Measurements from ENCODE around the gene CASP1.
"Not testable (repeated sequence)": the region's sequence is repeated elsewhere in the genome, so short reads cannot be mapped to it uniquely, and the experiment has no call there.

The CASP1 gene

DNA sequence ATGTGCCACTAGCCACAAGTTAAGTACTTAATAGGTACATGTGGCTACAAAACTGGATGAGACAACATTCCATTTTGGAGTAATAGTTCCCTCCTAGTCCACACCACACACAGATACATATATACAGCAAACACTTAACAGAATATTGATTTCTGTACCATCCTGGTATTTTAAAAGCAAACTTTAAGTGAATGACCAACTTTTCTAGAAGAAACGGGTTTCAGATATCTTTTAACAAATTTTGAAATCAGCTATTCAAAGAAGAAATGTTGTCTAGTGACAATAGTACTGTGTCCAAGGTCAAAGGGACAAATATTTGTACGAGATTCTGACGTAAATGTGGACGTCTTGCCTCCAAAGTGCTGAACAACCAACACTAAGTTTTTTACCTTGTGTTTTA is 22.5 kb upstream of the CASP1 start:
- no peak for TF ChIP-seq TAF1 (IDR thresholded peaks at IDR 0.05; ENCODE audit: borderline replicate concordance, low read depth, low read length)
- no peak for TF ChIP-seq POLR2A (IDR thresholded peaks at IDR 0.05; ENCODE audit: low read depth, low read length)
- no peak for TF ChIP-seq POLR2AphosphoS5 (IDR thresholded peaks at IDR 0.05; ENCODE audit: low read depth, low read length)
- peak; percentile 54 for FAIRE-seq
- no peak for DNase-seq (ENCODE audit: insufficient read length)

DNA sequence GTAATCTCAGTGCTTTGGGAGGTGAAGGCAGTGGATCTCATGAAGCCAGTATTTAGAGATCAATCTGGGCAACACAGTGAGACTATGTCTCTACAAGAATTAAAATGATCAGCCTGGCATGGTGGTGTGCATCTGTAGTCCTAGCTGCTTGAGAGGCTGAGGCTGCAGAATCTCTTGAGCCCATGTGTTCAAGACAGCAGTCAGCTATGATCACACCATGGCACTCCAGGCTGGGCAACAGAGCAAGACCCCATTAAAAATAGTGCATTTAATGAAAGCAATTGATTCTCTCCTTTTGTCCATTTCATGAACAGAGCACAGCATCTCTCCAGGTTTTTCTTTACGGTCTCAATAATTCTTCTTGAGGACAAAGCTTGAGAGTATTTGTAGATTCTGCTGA is 21.5 kb upstream of the CASP1 start:
- no peak for FAIRE-seq
- no peak for TF ChIP-seq POLR2AphosphoS5 (IDR thresholded peaks at IDR 0.05; ENCODE audit: low read depth, low read length)
- no peak for TF ChIP-seq TAF1 (IDR thresholded peaks at IDR 0.05; ENCODE audit: borderline replicate concordance, low read depth, low read length)
- no peak for TF ChIP-seq POLR2A (IDR thresholded peaks at IDR 0.05; ENCODE audit: low read depth, low read length)

DNA sequence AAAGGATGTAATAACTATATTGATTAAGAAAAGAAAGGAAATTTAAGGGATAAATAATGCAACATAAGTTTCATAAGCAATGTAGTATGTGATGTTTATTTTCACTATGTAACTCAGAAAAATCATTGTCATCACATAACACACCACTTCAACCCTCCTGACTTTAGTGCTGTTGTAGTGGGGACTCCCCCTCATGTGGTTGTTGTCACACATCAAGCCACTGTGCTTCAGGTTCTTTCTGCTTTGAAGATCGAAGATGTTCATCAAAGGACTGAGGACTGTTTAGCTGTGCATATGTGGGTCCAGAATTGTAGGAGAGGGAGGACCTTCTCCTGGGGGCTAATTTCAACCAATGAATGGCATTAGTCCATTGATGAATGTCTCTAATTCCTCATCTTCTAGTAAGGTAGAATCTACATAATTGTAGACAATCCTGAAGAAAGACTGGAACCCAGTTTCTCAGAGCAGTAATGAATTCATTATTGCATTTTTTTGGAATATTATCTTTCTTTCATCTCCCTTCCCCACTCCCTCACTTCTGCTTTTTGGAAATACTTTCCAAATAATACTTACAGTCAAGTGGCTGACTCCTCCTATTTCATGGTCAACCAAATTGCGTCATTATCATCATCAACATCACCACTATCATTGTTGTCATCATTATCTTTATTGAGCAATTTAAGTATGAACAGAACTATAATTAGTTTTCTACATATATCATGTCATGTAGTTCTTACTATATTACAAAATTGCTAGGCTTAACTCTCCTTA is 20.0 kb upstream of the CASP1 start:
- DNase-seq (ENCODE audit: insufficient read length) = no peak
- no peak for FAIRE-seq
- TF ChIP-seq TAF1 (IDR thresholded peaks at IDR 0.05; ENCODE audit: borderline replicate concordance, low read depth, low read length) (no peak), POLR2A (IDR thresholded peaks at IDR 0.05; ENCODE audit: low read depth, low read length) (no peak), POLR2AphosphoS5 (IDR thresholded peaks at IDR 0.05; ENCODE audit: low read depth, low read length) (no peak)

More for the DNA sequence above, 21.5 kb upstream of the CASP1 start:
- no peak for DNase-seq (ENCODE audit: insufficient read length)

DNA sequence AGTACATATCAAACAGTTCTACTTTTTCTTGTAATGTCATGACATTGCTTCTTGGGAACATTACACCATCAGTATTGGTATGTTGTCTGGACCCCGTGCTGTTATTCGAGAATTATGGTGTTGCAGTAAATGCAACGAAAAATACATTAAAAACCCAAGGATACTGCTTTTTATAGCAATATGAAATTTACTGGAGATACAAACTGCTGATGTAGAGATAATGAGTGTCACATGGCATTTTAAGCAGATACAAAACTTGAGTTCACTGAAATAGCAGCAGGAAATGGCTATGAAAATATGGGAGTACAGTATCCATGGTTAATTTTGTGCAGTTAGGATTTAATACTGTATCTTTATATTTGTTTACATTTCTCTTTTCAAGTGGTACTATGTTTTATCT is 17.5 kb upstream of the CASP1 start:
- no peak for TF ChIP-seq POLR2A (IDR thresholded peaks at IDR 0.05; ENCODE audit: low read depth, low read length)
- DNase-seq (ENCODE audit: insufficient read length) (no peak), FAIRE-seq (no peak)

DNA sequence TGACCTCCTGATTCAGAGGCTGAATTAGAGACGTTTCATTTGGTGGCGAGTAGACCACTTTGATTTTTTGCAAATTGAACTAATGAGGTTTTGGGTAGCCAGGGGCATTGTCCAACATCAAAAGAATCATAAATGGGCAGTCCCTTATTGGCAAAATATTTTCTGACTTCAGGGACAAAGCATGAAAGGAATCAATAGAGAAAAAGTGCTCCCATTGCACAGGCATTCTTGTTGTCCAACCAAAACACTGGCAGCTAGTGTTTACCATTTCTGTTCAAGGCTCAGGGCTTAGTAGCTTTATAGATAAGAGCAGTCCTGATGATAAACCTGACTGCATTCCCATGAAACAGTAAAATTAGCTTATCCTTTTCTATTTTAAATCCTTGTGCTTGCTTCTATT is 16.6 kb upstream of the CASP1 start:
- FAIRE-seq (no peak), DNase-seq (ENCODE audit: insufficient read length) (no peak)
- TF ChIP-seq TAF1 (IDR thresholded peaks at IDR 0.05; ENCODE audit: borderline replicate concordance, low read depth, low read length) = no peak
- no peak for TF ChIP-seq POLR2A (IDR thresholded peaks at IDR 0.05; ENCODE audit: low read depth, low read length)
- no peak for TF ChIP-seq POLR2AphosphoS5 (IDR thresholded peaks at IDR 0.05; ENCODE audit: low read depth, low read length)

DNA sequence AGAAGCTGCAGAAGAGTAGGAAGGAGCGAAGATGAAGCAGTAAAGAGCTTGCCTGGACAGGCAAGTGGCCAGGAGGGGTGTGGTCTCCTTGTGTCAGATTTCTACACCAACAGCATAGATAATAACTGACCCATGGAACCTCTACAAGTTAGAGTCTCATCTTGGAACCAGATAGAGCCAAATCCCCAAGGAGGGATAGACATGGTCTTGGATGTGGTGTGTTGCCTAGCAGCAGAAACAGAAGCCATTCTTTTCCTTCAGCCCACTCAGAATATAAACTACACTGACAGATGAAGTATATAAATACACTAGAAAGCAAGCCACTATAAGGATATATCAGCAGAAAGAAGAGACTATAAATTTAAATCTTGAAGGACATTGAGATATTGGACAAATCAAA is 14.5 kb upstream of the CASP1 start:
- FAIRE-seq = no peak

DNA sequence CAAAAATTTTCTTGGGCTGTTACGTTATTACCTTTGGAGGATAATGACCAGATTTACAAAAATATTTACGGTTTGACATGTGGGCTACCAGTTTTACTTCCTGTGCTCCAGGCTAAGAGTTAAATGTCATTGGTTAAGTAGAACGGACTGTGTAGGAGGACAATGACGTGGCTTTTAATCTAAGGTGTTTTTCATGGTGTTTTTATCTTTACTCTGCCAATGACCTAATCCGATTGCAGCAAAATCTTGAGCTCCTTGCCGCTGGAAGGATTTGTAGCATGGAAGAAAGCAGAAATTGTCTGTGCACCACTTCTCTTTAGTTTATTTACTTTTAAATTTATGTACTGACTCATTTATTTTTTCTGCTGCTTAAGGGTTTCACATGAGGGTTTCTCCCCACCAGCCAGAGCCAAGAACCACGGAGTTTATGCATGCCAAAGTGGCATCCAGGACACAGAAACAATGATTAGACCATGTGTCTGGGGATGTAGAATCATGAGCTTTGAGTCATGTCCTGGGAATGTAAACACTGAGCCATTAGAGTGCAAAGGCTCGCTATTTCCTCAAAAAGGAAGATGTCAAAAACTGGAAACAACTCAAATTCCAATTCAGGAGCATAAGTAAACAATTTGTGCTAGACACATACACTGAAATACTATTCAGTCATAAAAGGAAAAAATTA is 12.1 kb upstream of the CASP1 start:
- FAIRE-seq (no peak), DNase-seq (ENCODE audit: insufficient read length) (no peak)
- TF ChIP-seq TAF1 (IDR thresholded peaks at IDR 0.05; ENCODE audit: borderline replicate concordance, low read depth, low read length) = no peak
- no peak for TF ChIP-seq POLR2A (IDR thresholded peaks at IDR 0.05; ENCODE audit: low read depth, low read length)
- TF ChIP-seq POLR2AphosphoS5 (IDR thresholded peaks at IDR 0.05; ENCODE audit: low read depth, low read length) = no peak

More for the DNA sequence above, 14.5 kb upstream of the CASP1 start:
- TF ChIP-seq POLR2AphosphoS5 (IDR thresholded peaks at IDR 0.05; ENCODE audit: low read depth, low read length) = no peak
- no peak for TF ChIP-seq POLR2A (IDR thresholded peaks at IDR 0.05; ENCODE audit: low read depth, low read length)
- TF ChIP-seq TAF1 (IDR thresholded peaks at IDR 0.05; ENCODE audit: borderline replicate concordance, low read depth, low read length) = no peak
- DNase-seq (ENCODE audit: insufficient read length) = no peak

DNA sequence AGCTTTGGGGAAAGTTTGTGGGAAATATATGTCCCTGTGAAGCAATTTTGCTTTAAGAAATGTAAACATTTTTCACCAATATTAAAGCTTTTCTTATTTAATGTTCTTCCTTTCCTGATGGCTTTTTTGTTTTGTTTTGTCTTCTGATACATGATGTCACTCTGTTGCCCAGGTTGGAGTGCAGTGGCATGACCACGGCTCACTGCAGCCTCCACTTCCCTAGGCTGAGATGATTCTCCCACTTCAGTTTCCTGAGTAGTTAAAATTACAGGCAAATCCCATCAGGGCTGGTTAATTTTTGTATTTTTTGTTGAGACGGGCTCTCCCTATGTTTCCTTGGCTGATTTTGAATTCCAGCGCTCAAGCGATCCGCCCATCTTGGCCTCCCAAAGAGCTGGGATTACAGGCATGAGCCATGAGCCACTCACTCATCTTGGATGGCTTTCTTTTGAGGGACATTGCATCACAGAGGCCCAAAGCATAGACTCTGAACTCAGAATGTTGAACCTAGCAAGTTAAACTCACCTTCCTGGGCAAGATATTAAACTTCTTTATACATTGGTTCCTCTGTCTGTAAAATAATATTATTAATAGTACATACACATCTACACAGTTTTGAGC is 10.8 kb upstream of the CASP1 start:
- peak; percentile 50 for FAIRE-seq
- no peak for DNase-seq (ENCODE audit: insufficient read length)
- TF ChIP-seq POLR2A (IDR thresholded peaks at IDR 0.05; ENCODE audit: low read depth, low read length) = no peak
- TF ChIP-seq TAF1 (IDR thresholded peaks at IDR 0.05; ENCODE audit: borderline replicate concordance, low read depth, low read length) = no peak
- TF ChIP-seq POLR2AphosphoS5 (IDR thresholded peaks at IDR 0.05; ENCODE audit: low read depth, low read length) = no peak

DNA sequence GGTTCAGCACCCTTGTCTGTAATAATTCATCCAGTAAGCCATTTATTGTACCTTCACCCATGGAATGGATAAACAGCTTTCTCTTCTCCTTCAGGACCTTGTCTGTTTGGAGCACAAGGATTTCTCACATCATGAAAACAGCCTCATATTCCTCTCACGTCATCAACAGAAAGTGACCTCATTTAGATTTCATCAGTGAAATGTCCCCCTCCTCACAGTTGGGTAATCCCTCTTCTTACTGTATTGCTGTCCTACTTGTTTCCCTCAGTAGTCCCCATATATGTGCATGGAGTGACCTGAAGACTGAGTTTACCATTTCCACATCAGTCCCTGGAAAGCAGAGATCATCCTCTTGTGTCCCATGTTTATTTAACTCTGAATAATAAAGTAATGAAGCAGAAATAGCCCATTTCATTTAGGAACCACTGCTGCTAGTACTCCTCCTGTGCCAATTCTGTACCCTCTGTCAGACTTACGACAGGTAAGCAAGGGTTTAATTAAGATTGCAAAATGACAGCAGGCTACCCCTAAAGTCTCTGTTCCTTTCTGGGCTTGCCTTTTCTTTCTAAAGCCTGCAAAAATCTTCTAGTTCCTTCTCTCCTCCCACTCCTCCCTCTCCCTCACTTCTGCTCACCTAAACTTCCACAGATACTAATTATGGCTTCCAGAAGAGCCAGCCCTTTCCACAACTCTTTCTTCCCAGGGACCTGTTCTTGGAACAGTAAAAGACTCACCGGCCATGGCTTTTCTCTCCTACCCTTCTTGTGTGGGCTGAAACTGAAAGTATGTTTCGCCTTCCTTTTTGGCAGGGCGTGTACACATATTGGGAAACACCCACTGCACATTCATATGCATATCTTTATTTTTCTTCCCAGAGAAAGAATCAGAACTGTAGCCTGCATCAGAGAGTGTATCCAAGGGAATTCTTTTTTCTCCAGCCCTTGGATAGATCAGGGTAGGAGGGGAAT is 9.9 kb upstream of the CASP1 start, which contains the start of gene CARD16:
Gene CARD16, minus strand, starts transcription at position 779 of the 968 bp plus-strand sequence. Its CDS starts 38 bp downstream, at position 741.
- DNase-seq (ENCODE audit: insufficient read length) = not testable (repeated sequence)
- FAIRE-seq = peak; percentile 96

DNA sequence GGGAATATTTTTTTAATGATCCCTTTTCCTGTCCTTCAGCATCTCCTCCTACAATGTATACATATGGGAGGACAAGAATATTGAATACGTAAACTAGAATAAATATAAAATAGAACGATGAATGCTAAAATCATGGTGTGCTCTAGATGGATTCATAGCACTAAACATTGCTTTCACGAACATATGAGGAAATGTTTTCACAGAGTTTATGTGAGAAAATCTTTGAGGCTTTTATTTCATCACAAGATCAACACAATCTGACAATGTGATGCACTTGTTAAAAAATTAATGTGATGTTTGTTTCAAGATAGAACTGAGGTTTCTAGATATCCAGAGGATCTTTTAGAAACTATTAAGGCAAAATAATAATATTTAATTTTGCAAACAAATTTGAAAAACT is 7.2 kb upstream of the CASP1 start:
- TF ChIP-seq POLR2A (IDR thresholded peaks at IDR 0.05; ENCODE audit: low read depth, low read length) = no peak
- no peak for TF ChIP-seq POLR2AphosphoS5 (IDR thresholded peaks at IDR 0.05; ENCODE audit: low read depth, low read length)
- TF ChIP-seq TAF1 (IDR thresholded peaks at IDR 0.05; ENCODE audit: borderline replicate concordance, low read depth, low read length) = no peak
- DNase-seq (ENCODE audit: insufficient read length) (no peak), FAIRE-seq (no peak)

DNA sequence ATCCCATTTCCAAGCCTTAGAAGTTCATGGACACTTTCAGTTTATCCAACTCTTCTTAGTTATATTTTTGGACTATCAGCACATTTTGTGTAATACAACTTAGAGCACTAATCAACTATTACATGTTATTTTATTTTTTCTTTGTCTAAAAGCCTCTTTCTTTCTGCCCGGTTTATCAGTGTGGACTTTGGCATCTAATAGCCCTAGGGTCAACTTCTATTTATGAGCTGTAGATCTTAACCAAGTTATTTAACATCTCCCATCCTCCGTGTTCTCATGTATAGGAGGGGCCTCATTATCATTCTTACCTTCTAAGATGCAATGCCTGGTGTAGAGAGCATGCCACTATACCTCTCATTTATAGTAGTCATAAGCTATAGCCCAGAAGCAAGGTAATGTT is 5.8 kb upstream of the CASP1 start:
- TF ChIP-seq POLR2A (IDR thresholded peaks at IDR 0.05; ENCODE audit: low read depth, low read length) = no peak
- no peak for FAIRE-seq
- no peak for DNase-seq (ENCODE audit: insufficient read length)

DNA sequence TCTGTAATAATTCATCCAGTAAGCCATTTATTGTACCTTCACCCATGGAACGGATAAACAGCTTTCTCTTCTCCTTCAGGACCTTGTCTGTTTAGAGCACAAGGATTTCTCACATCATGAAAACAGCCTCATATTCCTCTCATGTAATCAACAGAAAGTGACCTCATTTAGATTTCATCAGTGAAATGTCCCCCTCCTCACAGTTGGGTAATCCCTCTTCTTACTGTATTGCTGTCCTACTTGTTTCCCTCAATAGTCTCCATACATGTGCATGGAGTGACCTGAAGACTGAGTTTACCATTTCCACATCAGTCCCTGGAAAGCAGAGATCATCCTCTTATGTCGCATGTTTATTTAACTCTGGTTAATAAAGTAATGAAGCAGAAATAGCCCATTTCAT is 556 bp downstream of the CASP1 start:
- DNase-seq (ENCODE audit: insufficient read length) = not testable (repeated sequence)
- FAIRE-seq = peak; percentile 86

Data from GM12892 (cell line).